Dermis microvascular lymphatic vessel endothelial cell (primary cell): Measurements from ENCODE around the gene CNTFR. TPM values are rescaled to one million over a fixed set of nuclear protein-coding genes. Genes with fewer than 3 reads are reported as not detected.
A peak's percentile ranks its signal among the peaks of the same experiment; 100 is the strongest.

Experiments used
- DNase-seq, 2 donors: peaks; one replicate each; pipeline versions ENCODE4 v3.0.0 to v3.0.0-alpha.2; 2010; ENCODE audit warnings: low read depth in 2 of 2
- total RNA-seq: library from RNA; depleted of rRNA; stranded (reverse); fragments of >200 nt; gene quantifications from 2 replicates; pipeline ENCODE4 v1.2.1, GENCODE V29; 2014

CNTFR gene
- total RNA-seq, 1 donor from 2014 or later, result not detected

GRCh38 chr9:34526026-34526425 is 63.5 kb downstream of the CNTFR start:
- DNase-seq, result no peak

GRCh38 chr9:34524349-34524748 is 65.2 kb downstream of the CNTFR start:
- DNase-seq, result no peak

GRCh38 chr9:34522971-34523797 is 66.3 kb downstream of the CNTFR start, which contains the start of gene ENHO:
TSS of gene ENHO (minus strand) at chr9:34522990. CDS start at chr9:34521695, 1,295 bp downstream.
- DNase-seq, result peak; percentile 57 to 89

GRCh38 chr9:34522091-34522887 is 67.2 kb downstream of the CNTFR start:
- DNase-seq, result no peak

GRCh38 chr9:34521406-34522045 is 68.0 kb downstream of the CNTFR start:
- no peak for DNase-seq

GRCh38 chr9:34520505-34521385 is 68.8 kb downstream of the CNTFR start:
- DNase-seq, result no peak

GRCh38 chr9:34520096-34520495 is 69.4 kb downstream of the CNTFR start:
- DNase-seq, result no peak

GRCh38 chr9:34519321-34520020 is 70.1 kb downstream of the CNTFR start:
- no peak for DNase-seq

GRCh38 chr9:34518896-34519295 is 70.6 kb downstream of the CNTFR start:
- DNase-seq, result no peak

GRCh38 chr9:34518110-34518616 is 71.4 kb downstream of the CNTFR start:
- no peak for DNase-seq

GRCh38 chr9:34517185-34517584 is 72.3 kb downstream of the CNTFR start:
- no peak for DNase-seq

- DNase-seq, result no peak
Measured at GRCh38 chr9:34515959-34516358, 73.6 kb downstream of the CNTFR start.

- no peak for DNase-seq
Measured at GRCh38 chr9:34514816-34515215, 74.7 kb downstream of the CNTFR start.

- no peak for DNase-seq
Measured at GRCh38 chr9:34514401-34514800, 75.1 kb downstream of the CNTFR start.

GRCh38 chr9:34513567-34514214 is 75.8 kb downstream of the CNTFR start:
- DNase-seq, result no peak

GRCh38 chr9:34512131-34513078 is 77.1 kb downstream of the CNTFR start:
- no peak for DNase-seq

GRCh38 chr9:34510497-34511468 is 78.7 kb downstream of the CNTFR start:
- DNase-seq, result no peak
